ENCODE measurements around the gene FAF1. TPM values are rescaled to one million over a fixed set of nuclear protein-coding genes. Genes with fewer than 3 reads are reported as not detected.

Gene FAF1
- total RNA-seq, 2 experiments from 2014 or later, result 42.3 to 114 TPM

DNA sequence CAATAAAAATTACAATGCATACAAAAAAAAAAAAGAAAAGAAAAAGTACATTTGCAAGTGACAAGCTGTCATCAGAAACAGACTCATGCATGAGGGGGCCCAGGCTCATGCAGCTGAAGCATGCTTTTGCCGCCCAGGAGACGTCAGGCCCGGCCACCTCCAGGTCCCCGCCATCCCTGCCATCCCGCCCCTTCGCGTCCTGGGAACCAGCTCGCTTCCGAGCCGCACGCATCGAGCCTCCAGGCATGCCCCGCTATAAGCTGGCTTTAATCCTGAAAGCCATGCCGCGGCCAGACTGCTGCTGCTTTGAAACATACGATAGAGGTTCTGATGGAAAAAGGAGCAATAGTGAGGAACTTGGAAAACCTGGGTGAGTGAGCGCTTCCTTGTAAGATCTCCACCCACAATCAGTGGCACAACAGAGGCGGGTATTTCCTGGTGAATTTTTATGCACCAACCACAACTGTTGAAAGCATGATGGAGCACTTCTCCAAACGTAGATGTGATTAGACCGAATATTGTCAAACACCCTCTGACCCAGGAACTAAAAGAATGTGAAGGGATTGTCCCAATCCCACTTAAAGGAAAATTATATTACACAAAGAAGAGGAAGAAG lies 113.7 kb downstream of the FAF1 start:
- Histone ChIP-seq H4K20me1 (ENCODE audit: insufficient read depth, low read length) (no peaks in the 10 kb centered on the region), H3K9me2 (ENCODE audit: insufficient read depth, low read length) (no peaks in the 10 kb centered on the region), H2AFZ (ENCODE audit: low read length) (no peak overlapping the region), H3K79me2 (ENCODE audit: insufficient read depth, low read depth, low read length) (peaks cover 20% of the 10 kb centered on the region; the same call in 1 of the 2 replicates), H3K9me3 (ENCODE audit: low read length) (peaks cover 11% of the 10 kb centered on the region; the same call in 1 of the 2 replicates), H3K4me1 (ENCODE audit: insufficient read depth, low read length, poor library complexity, severe bottlenecking) (no peaks in the 10 kb centered on the region), H3K4me2 (ENCODE audit: low read length) (no peak overlapping the region), H3K36me3 (ENCODE audit: insufficient read depth, low read length) (peaks cover 11% of the 10 kb centered on the region), H3K4me3 (ENCODE audit: low read depth, low read length, poor library complexity, severe bottlenecking) (no peak overlapping the region), H3K27ac (ENCODE audit: low read depth, low read length, poor library complexity, severe bottlenecking) (no peak overlapping the region)
- DNase-seq (ENCODE audit: low spot score), result no peak
- TF ChIP-seq CTCF (conservative IDR thresholded peaks at IDR 0.05; ENCODE audit: low read length) (no peak), EZH2phosphoT487 (IDR thresholded peaks at IDR 0.05; ENCODE audit: borderline replicate concordance, low read depth, low read length) (no peak)
- POLR2A ChIA-PET, result no interaction called here
- BruUV-seq (replicated peaks), result no TSS peak
- CTCF ChIA-PET (ENCODE audit: unreplicated experiment), result no interaction called here
- intact Hi-C loops (cut with micrococcal nuclease; ENCODE audit: unreplicated experiment), result no loop called here

DNA sequence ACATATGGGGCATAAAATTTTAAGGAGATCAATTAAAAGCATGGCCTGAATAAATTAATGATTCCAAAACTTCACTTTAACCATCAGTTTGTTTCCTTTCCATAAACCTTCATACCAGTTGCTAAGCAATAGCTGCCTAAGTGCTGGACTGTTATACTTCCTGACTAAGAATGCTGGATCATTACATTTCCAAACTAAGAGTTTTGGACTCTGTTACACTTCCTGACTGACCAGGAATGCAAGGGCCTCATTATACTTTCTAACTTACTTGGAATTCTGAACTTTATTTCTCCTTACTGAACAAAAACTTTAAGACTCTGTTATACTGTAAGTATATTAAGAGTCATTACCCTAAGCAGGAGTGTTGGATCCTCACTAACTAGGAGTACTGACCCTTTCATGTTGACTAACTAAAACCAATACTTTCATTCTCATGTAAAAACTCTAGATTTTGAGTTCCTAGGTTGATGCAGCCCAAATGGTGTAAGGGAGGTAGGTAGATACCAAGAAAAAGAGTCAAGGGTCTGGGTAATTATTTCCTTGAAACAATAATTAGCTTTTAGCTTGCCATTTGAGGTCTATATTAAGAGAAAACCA lies 118.2 kb downstream of the FAF1 start:
- Histone ChIP-seq H3K9me2 (ENCODE audit: insufficient read depth, low read length) (no peaks in the 10 kb centered on the region), H3K4me3 (ENCODE audit: low read depth, low read length, poor library complexity, severe bottlenecking) (no peak overlapping the region), H3K27ac (ENCODE audit: low read depth, low read length, poor library complexity, severe bottlenecking) (no peak overlapping the region), H3K36me3 (ENCODE audit: insufficient read depth, low read length) (peaks cover 4% of the 10 kb centered on the region), H2AFZ (ENCODE audit: low read length) (no peak overlapping the region), H3K4me2 (ENCODE audit: low read length) (no peak overlapping the region), H3K79me2 (ENCODE audit: insufficient read depth, low read depth, low read length) (peaks cover 37% of the 10 kb centered on the region; the same call in 1 of the 2 replicates), H3K4me1 (ENCODE audit: insufficient read depth, low read length, poor library complexity, severe bottlenecking) (no peaks in the 10 kb centered on the region), H4K20me1 (ENCODE audit: insufficient read depth, low read length) (no peaks in the 10 kb centered on the region), H3K9me3 (ENCODE audit: low read length) (peaks cover 1% of the 10 kb centered on the region; the same call in 1 of the 2 replicates)
- DNase-seq (ENCODE audit: low spot score), result no peak
- BruUV-seq (replicated peaks), result no TSS peak
- intact Hi-C loops (cut with micrococcal nuclease; ENCODE audit: unreplicated experiment), result no loop called here
- ChIA-PET POLR2A (no interaction called here), CTCF (ENCODE audit: unreplicated experiment) (no interaction called here)
- no peak for TF ChIP-seq EZH2phosphoT487 (IDR thresholded peaks at IDR 0.05; ENCODE audit: borderline replicate concordance, low read depth, low read length)
- TF ChIP-seq CTCF (conservative IDR thresholded peaks at IDR 0.05; ENCODE audit: low read length), result no peak

- no peaks in the 10 kb centered on the region for H4K20me1 ChIP-seq (ENCODE audit: insufficient read depth, low read length)
- POLR2A ChIA-PET, result interaction anchor here (0.6 to 0.7 kb wide), 3 partner anchors 20 to 1947 kb away, joined by 3 to 8 read pairs (median 4); no protein-coding TSS in a partner anchor
- H3K4me3 ChIP-seq (ENCODE audit: low read depth, low read length, poor library complexity, severe bottlenecking), result no peak overlapping the region
- H2AFZ ChIP-seq (ENCODE audit: low read length), result no peak overlapping the region
- TF ChIP-seq CTCF (conservative IDR thresholded peaks at IDR 0.05; ENCODE audit: low read length) (no peak), EZH2phosphoT487 (IDR thresholded peaks at IDR 0.05; ENCODE audit: borderline replicate concordance, low read depth, low read length) (no peak)
- no peaks in the 10 kb centered on the region for H3K4me1 ChIP-seq (ENCODE audit: insufficient read depth, low read length, poor library complexity, severe bottlenecking)
- no TSS peak for BruUV-seq (replicated peaks)
- intact Hi-C loops (cut with micrococcal nuclease; ENCODE audit: unreplicated experiment), result no loop called here
- CTCF ChIA-PET (ENCODE audit: unreplicated experiment), result no interaction called here
- no peak for DNase-seq (ENCODE audit: low spot score)
- H3K79me2 ChIP-seq (ENCODE audit: insufficient read depth, low read depth, low read length), result peaks cover 25% of the 10 kb centered on the region; the same call in 1 of the 2 replicates
- no peak overlapping the region for H3K4me2 ChIP-seq (ENCODE audit: low read length)
- H3K9me2 ChIP-seq (ENCODE audit: insufficient read depth, low read length), result no peaks in the 10 kb centered on the region
- H3K36me3 ChIP-seq (ENCODE audit: insufficient read depth, low read length), result no peaks in the 10 kb centered on the region
- no peaks in the 10 kb centered on the region; the same call in 1 of the 2 replicates for H3K9me3 ChIP-seq (ENCODE audit: low read length)
- no peak overlapping the region for H3K27ac ChIP-seq (ENCODE audit: low read depth, low read length, poor library complexity, severe bottlenecking)
These were observed 124.0 kb downstream of the FAF1 start for GRCh38 chr1:50836117-50836516.

Data from OCI-LY7 (cell line).